GM19328 (cell line): ENCODE data around the gene EFCAB6.

ENCODE experiments used
- ATAC-seq: cut with Tn5 transposase; IDR thresholded peaks from one replicate; pipeline ENCODE4 v1.9.1; 2021; ENCODE audit warnings: mild to moderate bottlenecking, moderate library complexity; ENCODE audit not compliant: unreplicated experiment

Gene EFCAB6

GRCh38 chr22:43831561-43832392 is 19.7 kb upstream of the EFCAB6 start:
- no peak for ATAC-seq

GRCh38 chr22:43830931-43831560 is 18.9 kb upstream of the EFCAB6 start:
- ATAC-seq, result no peak

GRCh38 chr22:43829904-43830851 is 18.1 kb upstream of the EFCAB6 start:
- ATAC-seq, result no peak

- no peak for ATAC-seq
Observed at GRCh38 chr22:43828998-43829782, 17.1 kb upstream of the EFCAB6 start.

- no peak for ATAC-seq
Observed at GRCh38 chr22:43828725-43828997, 16.6 kb upstream of the EFCAB6 start.

- ATAC-seq, result no peak
Observed at GRCh38 chr22:43827926-43828724, 16.0 kb upstream of the EFCAB6 start.

- ATAC-seq, result no peak
Observed at GRCh38 chr22:43827003-43827735, 15.1 kb upstream of the EFCAB6 start.

- no peak for ATAC-seq
Observed at GRCh38 chr22:43826142-43827002, 14.3 kb upstream of the EFCAB6 start.

- no peak for ATAC-seq
Observed at GRCh38 chr22:43825651-43826050, 13.5 kb upstream of the EFCAB6 start.

GRCh38 chr22:43824724-43825420 is 12.8 kb upstream of the EFCAB6 start:
- no peak for ATAC-seq

- no peak for ATAC-seq
Observed at GRCh38 chr22:43823911-43824665, 12.0 kb upstream of the EFCAB6 start.

- no peak for ATAC-seq
Observed at GRCh38 chr22:43823353-43823908, 11.3 kb upstream of the EFCAB6 start.

GRCh38 chr22:43821606-43822425 is 9.7 kb upstream of the EFCAB6 start:
- no peak for ATAC-seq

- ATAC-seq, result no peak
Observed at GRCh38 chr22:43820651-43821305, 8.7 kb upstream of the EFCAB6 start.

- no peak for ATAC-seq
Observed at GRCh38 chr22:43819931-43820640, 8.0 kb upstream of the EFCAB6 start.
